SHP77 treated with DMSO at 0.1 percent for 48 hours (cell line): ENCODE measurements around the gene PTPRO.

Experiments
- DNase-seq: peaks from one replicate; lab custom pipeline; 2025; lab: John Stamatoyannopoulos, UW

The PTPRO gene

GRCh38 chr12:15322164-15323061 is at the start of gene PTPRO:
TSS of gene PTPRO (plus strand) at chr12:15322508.
- DNase-seq: no peak

- no peak for DNase-seq
Observed at GRCh38 chr12:15273896-15274295, 48.4 kb upstream of the PTPRO start.

GRCh38 chr12:15274561-15274967 is 47.7 kb upstream of the PTPRO start:
- no peak for DNase-seq

GRCh38 chr12:15276088-15276698 is 46.1 kb upstream of the PTPRO start:
- peak; percentile 21 for DNase-seq

GRCh38 chr12:15278816-15279658 is 43.3 kb upstream of the PTPRO start:
- DNase-seq: no peak

GRCh38 chr12:15280930-15281329 is 41.4 kb upstream of the PTPRO start:
- no peak for DNase-seq

- no peak for DNase-seq
Observed at GRCh38 chr12:15289192-15289591, 33.1 kb upstream of the PTPRO start.

GRCh38 chr12:15293731-15294130 is 28.6 kb upstream of the PTPRO start:
- no peak for DNase-seq

- no peak for DNase-seq
Observed at GRCh38 chr12:15299947-15300346, 22.4 kb upstream of the PTPRO start.

- no peak for DNase-seq
Observed at GRCh38 chr12:15304296-15304695, 18.0 kb upstream of the PTPRO start.

GRCh38 chr12:15306605-15307004 is 15.7 kb upstream of the PTPRO start:
- no peak for DNase-seq

- no peak for DNase-seq
Observed at GRCh38 chr12:15307079-15307478, 15.2 kb upstream of the PTPRO start.

GRCh38 chr12:15318841-15319240 is 3.5 kb upstream of the PTPRO start:
- DNase-seq: no peak

- no peak for DNase-seq
Observed at GRCh38 chr12:15320881-15321280, 1.4 kb upstream of the PTPRO start.

GRCh38 chr12:15323480-15323879 is 1.2 kb downstream of the PTPRO start:
- no peak for DNase-seq

- DNase-seq: no peak
Observed at GRCh38 chr12:15329891-15330290, 7.6 kb downstream of the PTPRO start.

- DNase-seq: no peak
Observed at GRCh38 chr12:15334225-15334624, 11.9 kb downstream of the PTPRO start.

GRCh38 chr12:15335959-15336358 is 13.7 kb downstream of the PTPRO start:
- no peak for DNase-seq

GRCh38 chr12:15336768-15337553 is 14.7 kb downstream of the PTPRO start:
- DNase-seq: no peak

- DNase-seq: no peak
Observed at GRCh38 chr12:15341371-15341770, 19.1 kb downstream of the PTPRO start.

GRCh38 chr12:15344561-15344960 is 22.3 kb downstream of the PTPRO start:
- no peak for DNase-seq

GRCh38 chr12:15346488-15346887 is 24.2 kb downstream of the PTPRO start:
- no peak for DNase-seq
